Endothelial cell (in vitro differentiated cells): ENCODE results near the gene AUTS2. TPM values are rescaled to one million over a fixed set of nuclear protein-coding genes. Genes with fewer than 3 reads are reported as not detected.

Experiments used
- DNase-seq: peaks from one replicate; pipeline ENCODE4 v3.0.0; 2021; ENCODE audit warnings: low spot score
- H3K27ac Mint-ChIP-seq: one replicate; pipeline ENCODE4 v1.8.0; 2021; ENCODE audit warnings: mixed read lengths, inconsistent platforms; ENCODE audit not compliant: unreplicated experiment
- H3K27me3 Mint-ChIP-seq: one replicate; pipeline ENCODE4 v1.8.0; 2021; ENCODE audit warnings: mild to moderate bottlenecking, moderate library complexity, mixed read lengths, inconsistent platforms; ENCODE audit not compliant: unreplicated experiment
- H3K36me3 Mint-ChIP-seq: one replicate; pipeline ENCODE4 v1.8.0; 2021; ENCODE audit warnings: mild to moderate bottlenecking, low read depth, mixed read lengths, inconsistent platforms; ENCODE audit not compliant: unreplicated experiment
- H3K4me1 Mint-ChIP-seq: one replicate; pipeline ENCODE4 v1.8.0; 2021; ENCODE audit warnings: mild to moderate bottlenecking, mixed read lengths, inconsistent platforms; ENCODE audit not compliant: unreplicated experiment
- H3K4me3 Mint-ChIP-seq: one replicate; pipeline ENCODE4 v1.8.0; 2021; ENCODE audit warnings: mild to moderate bottlenecking, mixed read lengths, inconsistent platforms; ENCODE audit not compliant: unreplicated experiment
- H3K9me3 Mint-ChIP-seq: one replicate; pipeline ENCODE4 v1.8.0; 2021; ENCODE audit warnings: mixed read lengths, inconsistent platforms; ENCODE audit not compliant: unreplicated experiment
- total RNA-seq: library from RNA; stranded (reverse); fragmentation: NEBNext Ultra II Directional; extraction: Animal tissue kit (Norgen Biotek cat#: 25700); gene quantifications from one replicate; pipeline ENCODE4 v1.2.1, GENCODE V29; 2021; ENCODE audit not compliant: unreplicated experiment
- TF ChIP-seq, protein P1 (sequence below): fragments of 200-600 bp; sonication (generic); IDR thresholded peaks from one replicate; pipeline ENCODE4 v1.5.0; 2021; ENCODE audit warnings: antibody characterized with exemption; ENCODE audit not compliant: unreplicated experiment

AUTS2 gene
- total RNA-seq, 1 donor from 2014 or later, result 103 TPM

DNA sequence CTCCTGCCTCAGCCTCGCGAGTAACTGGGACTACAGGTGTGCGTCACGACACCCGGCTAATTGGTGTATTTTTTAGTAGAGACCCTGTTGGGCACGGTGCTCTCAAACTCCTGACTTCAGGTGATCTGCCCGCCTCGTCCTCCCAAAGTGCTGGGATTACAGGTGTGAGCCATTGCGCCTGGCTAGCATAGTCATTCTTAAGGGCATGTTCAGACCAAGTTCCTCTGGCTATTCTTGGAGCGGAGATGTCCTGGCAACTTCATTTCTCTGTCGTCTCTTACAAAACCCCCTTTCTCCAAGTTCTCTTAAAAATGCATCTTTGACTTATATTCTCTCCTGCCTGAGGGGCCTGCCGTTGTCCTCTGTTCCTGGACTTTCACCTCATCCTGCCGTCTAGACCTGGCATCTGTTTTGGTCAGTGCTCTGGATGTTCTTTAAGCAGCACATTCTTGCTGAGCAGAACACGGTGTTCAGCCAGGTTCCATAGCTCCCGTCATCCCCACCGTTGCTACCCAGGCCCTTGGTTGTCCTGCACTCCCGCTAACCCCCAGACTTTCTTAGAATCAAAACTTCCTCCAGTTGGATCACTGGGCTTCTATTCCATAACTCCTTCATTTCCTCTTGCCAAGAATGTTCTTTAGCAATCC is 1023.8 kb downstream of the AUTS2 start:
- DNase-seq, result no peak
- TF ChIP-seq, protein P1, sequence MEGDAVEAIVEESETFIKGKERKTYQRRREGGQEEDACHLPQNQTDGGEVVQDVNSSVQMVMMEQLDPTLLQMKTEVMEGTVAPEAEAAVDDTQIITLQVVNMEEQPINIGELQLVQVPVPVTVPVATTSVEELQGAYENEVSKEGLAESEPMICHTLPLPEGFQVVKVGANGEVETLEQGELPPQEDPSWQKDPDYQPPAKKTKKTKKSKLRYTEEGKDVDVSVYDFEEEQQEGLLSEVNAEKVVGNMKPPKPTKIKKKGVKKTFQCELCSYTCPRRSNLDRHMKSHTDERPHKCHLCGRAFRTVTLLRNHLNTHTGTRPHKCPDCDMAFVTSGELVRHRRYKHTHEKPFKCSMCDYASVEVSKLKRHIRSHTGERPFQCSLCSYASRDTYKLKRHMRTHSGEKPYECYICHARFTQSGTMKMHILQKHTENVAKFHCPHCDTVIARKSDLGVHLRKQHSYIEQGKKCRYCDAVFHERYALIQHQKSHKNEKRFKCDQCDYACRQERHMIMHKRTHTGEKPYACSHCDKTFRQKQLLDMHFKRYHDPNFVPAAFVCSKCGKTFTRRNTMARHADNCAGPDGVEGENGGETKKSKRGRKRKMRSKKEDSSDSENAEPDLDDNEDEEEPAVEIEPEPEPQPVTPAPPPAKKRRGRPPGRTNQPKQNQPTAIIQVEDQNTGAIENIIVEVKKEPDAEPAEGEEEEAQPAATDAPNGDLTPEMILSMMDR, result no peak
- no peak overlapping the region for H3K4me3 Mint-ChIP-seq
- no peaks in the 10 kb centered on the region for H3K27me3 Mint-ChIP-seq
- no peak overlapping the region for H3K27ac Mint-ChIP-seq
- peaks cover 21% of the 10 kb centered on the region for H3K4me1 Mint-ChIP-seq
- no peaks in the 10 kb centered on the region for H3K9me3 Mint-ChIP-seq
- H3K36me3 Mint-ChIP-seq, result peaks cover 3% of the 10 kb centered on the region

DNA sequence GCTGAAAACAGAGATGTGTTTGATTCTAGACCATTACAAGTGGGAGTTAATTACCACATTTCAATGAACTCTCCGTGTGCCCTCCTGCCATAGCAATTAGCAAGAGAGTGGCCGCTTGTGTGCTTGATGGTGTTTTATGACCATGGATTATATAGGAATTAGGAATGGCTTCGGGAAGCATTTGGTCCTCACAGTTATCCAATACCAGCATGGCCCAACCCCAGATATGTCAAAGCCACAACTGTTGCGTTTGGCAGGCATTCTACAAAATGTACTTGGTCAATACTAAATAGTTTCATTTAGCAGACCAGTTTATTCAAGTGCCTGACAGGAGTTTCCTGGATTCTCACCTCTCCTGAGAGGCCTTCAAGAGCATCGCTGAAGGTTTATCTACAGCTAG is 1024.7 kb downstream of the AUTS2 start:
- no peak overlapping the region for H3K4me3 Mint-ChIP-seq
- H3K9me3 Mint-ChIP-seq, result no peaks in the 10 kb centered on the region
- no peak for DNase-seq
- peaks cover 21% of the 10 kb centered on the region for H3K4me1 Mint-ChIP-seq
- H3K36me3 Mint-ChIP-seq, result peaks cover 3% of the 10 kb centered on the region
- no peaks in the 10 kb centered on the region for H3K27me3 Mint-ChIP-seq
- TF ChIP-seq, protein P1, result no peak
- no peak overlapping the region for H3K27ac Mint-ChIP-seq

DNA sequence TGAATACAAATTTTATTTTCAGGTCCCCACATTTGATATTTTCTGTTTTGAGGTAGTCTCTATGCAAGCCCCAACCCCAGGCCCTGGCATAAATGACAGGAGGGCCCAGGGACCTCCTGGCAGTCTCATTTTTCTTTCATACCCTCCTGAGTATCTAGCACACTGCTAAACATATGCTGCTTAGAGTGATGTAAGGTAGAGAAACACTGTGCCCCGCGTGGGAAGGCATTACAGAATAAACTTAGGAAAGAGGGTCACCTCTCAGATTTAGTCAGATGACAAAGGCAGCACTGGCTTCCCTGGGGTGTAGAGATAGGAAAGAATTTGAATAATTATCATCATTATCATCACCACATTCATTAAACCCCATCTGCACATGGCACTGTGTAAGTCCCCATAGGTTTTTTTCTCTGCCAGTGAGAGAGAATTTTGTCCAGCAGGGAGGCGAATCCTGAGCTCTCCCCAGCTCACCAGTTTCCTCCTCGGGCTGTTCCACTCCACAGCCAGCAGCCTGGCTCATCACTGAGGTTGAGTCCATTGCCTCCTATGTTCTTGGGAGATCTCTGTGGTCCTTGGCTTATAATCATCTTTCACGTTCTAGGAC is 1026.3 kb downstream of the AUTS2 start:
- Mint-ChIP-seq H3K4me1 (peaks cover 9% of the 10 kb centered on the region), H3K36me3 (peaks cover 3% of the 10 kb centered on the region), H3K27me3 (peaks cover 4% of the 10 kb centered on the region), H3K4me3 (no peak overlapping the region), H3K27ac (no peak overlapping the region), H3K9me3 (no peaks in the 10 kb centered on the region)
- DNase-seq, result no peak
- TF ChIP-seq, protein P1, result no peak

DNA sequence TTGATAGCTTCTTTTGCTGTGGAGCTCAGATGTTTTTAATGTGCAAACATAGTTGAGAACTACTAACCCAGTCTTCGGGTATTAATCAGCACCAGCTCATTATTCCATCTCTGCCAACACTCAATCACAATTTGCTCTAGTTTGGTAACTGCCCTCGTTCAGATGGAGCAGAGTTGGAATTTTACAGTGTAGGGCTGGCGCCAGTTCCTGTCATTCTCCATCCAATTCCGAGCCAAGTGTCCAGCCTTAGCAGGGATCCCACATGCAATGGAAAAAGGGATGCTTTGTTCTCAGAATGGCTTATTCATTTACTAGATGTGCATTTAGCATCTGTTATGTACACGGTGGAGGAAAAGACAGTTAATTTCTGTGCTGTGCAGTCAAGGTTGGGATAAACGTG is 1029.2 kb downstream of the AUTS2 start:
- H3K4me3 Mint-ChIP-seq, result no peak overlapping the region
- H3K27me3 Mint-ChIP-seq, result peaks cover 7% of the 10 kb centered on the region
- DNase-seq, result no peak
- peaks cover 3% of the 10 kb centered on the region for H3K36me3 Mint-ChIP-seq
- no peaks in the 10 kb centered on the region for H3K4me1 Mint-ChIP-seq
- H3K27ac Mint-ChIP-seq, result no peak overlapping the region
- H3K9me3 Mint-ChIP-seq, result no peaks in the 10 kb centered on the region
- TF ChIP-seq, protein P1, result no peak

DNA sequence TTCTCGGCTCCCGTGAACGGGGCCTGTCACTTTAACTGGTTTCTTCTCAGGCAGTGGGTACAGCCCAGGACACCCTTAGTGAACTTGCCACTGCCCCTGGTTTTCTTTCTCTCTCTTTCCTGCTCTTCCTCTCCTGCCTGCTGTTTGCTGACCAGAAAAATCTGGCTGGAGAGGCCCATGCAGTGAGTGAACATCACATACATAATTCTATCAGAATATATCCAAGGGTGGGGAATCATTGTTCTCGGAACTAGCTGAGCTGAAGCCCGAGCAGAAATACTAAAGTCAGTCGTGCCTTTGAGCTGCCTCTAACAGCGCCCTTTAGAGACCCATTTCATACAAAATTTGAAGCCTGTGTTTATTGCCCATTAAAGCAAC is 1032.2 kb downstream of the AUTS2 start:
- no peak overlapping the region for H3K4me3 Mint-ChIP-seq
- H3K9me3 Mint-ChIP-seq, result no peaks in the 10 kb centered on the region
- TF ChIP-seq, protein P1, result no peak
- H3K27ac Mint-ChIP-seq, result no peak overlapping the region
- no peaks in the 10 kb centered on the region for H3K4me1 Mint-ChIP-seq
- peaks cover 3% of the 10 kb centered on the region for H3K36me3 Mint-ChIP-seq
- H3K27me3 Mint-ChIP-seq, result peaks cover 16% of the 10 kb centered on the region
- no peak for DNase-seq
